ENCODE results near the gene CFAP107.

CFAP107 gene

DNA sequence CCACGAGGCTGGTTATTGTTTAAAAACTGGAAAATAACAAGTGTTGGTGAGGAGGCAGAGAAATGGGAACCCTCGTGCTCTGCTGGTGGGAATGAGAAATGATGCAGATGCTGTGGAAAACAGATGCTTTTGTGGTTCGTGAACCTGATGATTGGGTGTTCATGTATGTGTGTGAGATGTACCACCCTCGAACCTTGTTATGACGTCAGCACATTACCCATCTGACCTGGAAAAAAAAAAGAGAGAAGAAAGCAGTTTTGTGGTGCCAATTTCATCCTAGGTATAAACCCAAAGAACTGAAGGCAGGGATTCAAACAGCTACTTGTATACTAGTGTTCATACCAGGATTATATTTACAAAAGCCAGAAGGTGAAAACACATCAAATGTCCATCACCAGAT is 6.4 kb upstream of the CFAP107 start:
- H3K4me3 ChIP-seq (ENCODE audit: low read depth, low read length), result no peak overlapping the region
- TF ChIP-seq, protein P1, sequence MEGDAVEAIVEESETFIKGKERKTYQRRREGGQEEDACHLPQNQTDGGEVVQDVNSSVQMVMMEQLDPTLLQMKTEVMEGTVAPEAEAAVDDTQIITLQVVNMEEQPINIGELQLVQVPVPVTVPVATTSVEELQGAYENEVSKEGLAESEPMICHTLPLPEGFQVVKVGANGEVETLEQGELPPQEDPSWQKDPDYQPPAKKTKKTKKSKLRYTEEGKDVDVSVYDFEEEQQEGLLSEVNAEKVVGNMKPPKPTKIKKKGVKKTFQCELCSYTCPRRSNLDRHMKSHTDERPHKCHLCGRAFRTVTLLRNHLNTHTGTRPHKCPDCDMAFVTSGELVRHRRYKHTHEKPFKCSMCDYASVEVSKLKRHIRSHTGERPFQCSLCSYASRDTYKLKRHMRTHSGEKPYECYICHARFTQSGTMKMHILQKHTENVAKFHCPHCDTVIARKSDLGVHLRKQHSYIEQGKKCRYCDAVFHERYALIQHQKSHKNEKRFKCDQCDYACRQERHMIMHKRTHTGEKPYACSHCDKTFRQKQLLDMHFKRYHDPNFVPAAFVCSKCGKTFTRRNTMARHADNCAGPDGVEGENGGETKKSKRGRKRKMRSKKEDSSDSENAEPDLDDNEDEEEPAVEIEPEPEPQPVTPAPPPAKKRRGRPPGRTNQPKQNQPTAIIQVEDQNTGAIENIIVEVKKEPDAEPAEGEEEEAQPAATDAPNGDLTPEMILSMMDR (IDR thresholded peaks at IDR 0.05; ENCODE audit: control insufficient read depth, extremely low read depth, insufficient read depth), result no peak
- DNase-seq (ENCODE audit: low read depth), result no peak

DNA sequence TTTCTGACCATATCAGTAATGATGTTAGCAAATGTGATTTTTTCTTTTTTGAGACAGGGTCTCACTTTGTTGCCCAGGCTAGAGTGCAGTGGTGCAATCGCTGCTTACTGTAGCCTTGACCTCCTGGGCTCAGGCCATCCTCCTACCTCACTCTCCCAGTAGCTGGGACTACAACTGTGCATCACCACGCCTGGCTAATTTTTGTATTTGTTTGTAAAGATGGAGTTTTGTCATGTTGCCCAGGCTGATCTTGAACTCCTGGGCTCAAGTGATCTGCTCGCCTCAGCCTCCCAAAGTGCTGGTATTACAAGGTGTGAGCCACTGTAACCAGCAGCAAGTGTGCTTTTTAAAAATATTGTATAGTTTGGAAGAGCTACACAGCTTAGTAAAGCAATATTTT is 4.1 kb upstream of the CFAP107 start:
- TF ChIP-seq, protein P1 (IDR thresholded peaks at IDR 0.05; ENCODE audit: control insufficient read depth, extremely low read depth, insufficient read depth), result no peak
- no peak overlapping the region for H3K4me3 ChIP-seq (ENCODE audit: low read depth, low read length)
- no peak for DNase-seq (ENCODE audit: low read depth)

DNA sequence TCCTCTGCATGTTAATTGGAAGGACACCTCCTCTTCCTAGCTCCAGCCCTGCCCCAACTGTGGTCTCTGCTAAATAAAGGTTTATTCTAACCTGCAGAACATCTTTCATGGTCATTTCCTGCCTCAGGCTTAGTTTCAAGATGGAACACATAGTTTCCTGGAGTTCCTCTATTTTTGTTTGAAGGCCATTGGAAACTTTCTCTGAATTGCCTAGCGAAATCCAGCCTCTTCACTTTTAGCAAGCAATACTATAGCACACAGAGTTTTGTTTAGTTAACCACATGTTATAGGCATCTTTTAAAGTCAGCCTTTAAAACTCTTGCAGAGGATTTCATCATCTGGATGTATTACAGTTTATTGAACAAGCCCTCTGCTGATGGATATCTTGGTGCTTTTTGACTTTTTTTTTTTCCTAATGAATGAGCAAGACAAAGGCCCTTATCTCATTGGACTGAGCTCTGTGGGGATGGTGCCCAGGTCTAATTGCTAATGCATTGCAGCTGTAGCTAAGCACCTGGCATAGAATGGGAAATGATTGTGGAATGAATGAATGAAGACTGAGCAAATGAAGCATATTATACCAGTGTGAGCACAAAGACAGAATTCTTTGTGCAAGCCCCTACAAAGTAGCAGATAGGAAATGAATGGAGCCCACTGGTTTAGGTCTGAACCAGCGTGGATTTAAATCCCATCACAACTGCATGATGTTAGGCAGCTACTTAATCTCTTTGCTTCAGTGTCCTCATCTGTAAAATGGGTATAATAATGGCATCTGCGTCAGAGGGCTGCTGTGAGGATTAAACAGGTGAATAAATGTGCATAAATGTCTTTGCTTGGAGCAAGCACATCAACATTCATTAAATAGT is 641 bp upstream of the CFAP107 start:
- no peak overlapping the region for H3K4me3 ChIP-seq (ENCODE audit: low read depth, low read length)
- DNase-seq (ENCODE audit: low read depth), result peak; percentile 7
- TF ChIP-seq, protein P1 (IDR thresholded peaks at IDR 0.05; ENCODE audit: control insufficient read depth, extremely low read depth, insufficient read depth), result no peak

DNA sequence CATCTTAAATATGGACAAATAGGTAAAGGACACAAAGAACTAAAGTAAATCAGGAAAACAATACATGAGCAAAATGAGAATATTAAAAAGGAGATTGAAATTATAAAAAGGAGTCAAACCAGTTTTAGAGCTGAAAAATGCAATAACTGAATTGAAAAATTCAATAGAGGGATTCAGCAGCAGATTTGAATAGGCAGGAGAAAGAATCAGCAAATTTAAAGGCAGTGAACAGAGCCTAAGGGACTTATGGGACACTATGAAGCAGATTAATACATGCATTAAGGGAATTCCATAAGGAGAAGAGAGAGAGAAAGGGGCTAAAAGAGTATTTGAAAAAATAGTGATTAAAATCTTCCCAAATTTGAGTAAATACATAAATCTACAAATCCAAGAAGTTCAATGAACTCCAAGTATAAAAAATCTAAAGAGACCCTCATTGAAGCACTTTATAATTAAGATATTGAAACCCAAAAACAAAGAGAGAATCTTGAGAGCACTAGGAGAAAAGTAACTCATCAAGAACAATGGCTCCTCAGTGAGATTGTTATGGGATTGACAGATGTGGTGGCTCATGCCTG is 2.9 kb downstream of the CFAP107 start:
- no peak for DNase-seq (ENCODE audit: low read depth)
- no peak overlapping the region for H3K4me3 ChIP-seq (ENCODE audit: low read depth, low read length)
- TF ChIP-seq, protein P1 (IDR thresholded peaks at IDR 0.05; ENCODE audit: control insufficient read depth, extremely low read depth, insufficient read depth), result no peak

DNA sequence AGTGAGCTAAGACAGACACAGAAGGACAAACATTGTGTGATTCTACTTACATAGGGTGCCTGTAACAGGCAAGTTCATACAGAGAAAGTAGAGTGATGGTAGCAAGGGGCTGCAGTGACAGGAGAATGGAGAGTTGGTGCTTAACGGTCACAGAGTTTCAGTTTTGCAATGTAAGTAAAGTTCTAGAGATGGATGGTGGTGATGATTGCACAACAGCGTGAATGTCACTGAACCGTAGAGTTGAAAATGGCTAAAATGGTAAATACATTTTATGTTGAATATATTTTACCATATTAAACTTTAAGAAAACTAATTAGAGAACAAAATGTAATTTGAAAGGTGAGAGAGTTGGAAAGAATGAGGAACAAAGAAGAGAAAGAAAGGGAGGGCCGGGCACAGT is 8.7 kb downstream of the CFAP107 start:
- no peak overlapping the region for H3K4me3 ChIP-seq (ENCODE audit: low read depth, low read length)
- DNase-seq (ENCODE audit: low read depth), result no peak
- TF ChIP-seq, protein P1 (IDR thresholded peaks at IDR 0.05; ENCODE audit: control insufficient read depth, extremely low read depth, insufficient read depth), result no peak

DNA sequence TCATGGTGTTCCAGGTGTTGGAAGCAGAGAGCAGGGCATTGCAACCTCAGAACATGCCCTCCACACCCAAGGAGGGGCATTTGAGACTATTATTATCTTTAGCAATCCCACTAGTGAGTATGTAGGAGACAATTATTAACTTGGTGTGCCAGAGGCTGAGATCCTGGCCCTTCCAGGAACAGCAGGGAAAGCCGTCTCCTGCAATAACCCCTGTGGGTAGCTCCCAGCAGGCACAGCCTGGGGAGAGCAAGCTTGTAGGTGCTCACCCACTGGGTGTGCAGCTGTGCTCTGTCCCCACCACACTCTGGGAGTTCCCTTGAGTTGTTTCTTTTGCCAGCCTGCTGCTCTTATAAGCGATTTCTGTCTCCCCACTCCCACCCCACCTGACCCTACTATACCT is 10.3 kb downstream of the CFAP107 start:
- TF ChIP-seq, protein P1 (IDR thresholded peaks at IDR 0.05; ENCODE audit: control insufficient read depth, extremely low read depth, insufficient read depth), result no peak
- no peak overlapping the region for H3K4me3 ChIP-seq (ENCODE audit: low read depth, low read length)
- no peak for DNase-seq (ENCODE audit: low read depth)
